Epithelial cell of esophagus (primary cell): ENCODE measurements around the gene DLGAP1.

Source experiments
- DNase-seq: peaks from one replicate; pipeline ENCODE4 v3.0.0; 2010; ENCODE audit warnings: low read depth
- H3K4me3 ChIP-seq: 2 replicates; pipeline ENCODE4 v1.5.1; 2011; ENCODE audit warnings: mild to moderate bottlenecking, low read length, control low read depth
- TF ChIP-seq, protein P1 (sequence below): IDR thresholded peaks from 2 replicates; pipeline ENCODE4 v1.5.1; 2011; ENCODE audit warnings: low read depth, mild to moderate bottlenecking, low read length, control low read depth, inconsistent platforms; ENCODE audit not compliant: insufficient read depth; ENCODE audit errors: missing control alignments

Gene DLGAP1

DNA sequence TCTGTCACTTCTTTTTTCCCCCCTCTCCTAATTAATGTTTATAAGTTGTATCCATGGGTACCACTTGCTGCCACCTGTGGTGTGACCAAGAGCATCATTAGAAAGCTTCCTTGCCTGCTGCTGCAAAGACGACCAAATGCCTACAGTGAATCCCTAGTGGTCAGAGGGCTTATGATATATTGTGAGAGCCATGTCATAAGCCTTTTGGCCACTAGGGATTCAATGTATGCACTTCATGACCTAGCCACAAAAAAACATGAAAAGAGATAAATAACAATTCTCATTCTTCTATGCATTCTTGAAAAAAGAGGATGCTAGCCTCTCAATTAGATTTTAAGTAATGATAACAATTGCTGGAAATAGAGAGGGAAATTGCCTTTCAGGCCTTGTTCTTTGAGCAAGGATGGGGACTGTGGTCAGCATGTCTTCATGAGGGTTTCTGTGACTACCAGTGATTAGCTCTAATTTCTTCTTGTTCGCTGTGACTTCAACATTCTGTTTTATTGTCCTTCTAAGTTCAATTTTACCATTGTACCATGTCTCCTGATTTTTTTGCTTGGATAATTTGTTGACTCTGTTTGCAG, 569.8 kb downstream of the DLGAP1 start:
- TF ChIP-seq, protein P1, sequence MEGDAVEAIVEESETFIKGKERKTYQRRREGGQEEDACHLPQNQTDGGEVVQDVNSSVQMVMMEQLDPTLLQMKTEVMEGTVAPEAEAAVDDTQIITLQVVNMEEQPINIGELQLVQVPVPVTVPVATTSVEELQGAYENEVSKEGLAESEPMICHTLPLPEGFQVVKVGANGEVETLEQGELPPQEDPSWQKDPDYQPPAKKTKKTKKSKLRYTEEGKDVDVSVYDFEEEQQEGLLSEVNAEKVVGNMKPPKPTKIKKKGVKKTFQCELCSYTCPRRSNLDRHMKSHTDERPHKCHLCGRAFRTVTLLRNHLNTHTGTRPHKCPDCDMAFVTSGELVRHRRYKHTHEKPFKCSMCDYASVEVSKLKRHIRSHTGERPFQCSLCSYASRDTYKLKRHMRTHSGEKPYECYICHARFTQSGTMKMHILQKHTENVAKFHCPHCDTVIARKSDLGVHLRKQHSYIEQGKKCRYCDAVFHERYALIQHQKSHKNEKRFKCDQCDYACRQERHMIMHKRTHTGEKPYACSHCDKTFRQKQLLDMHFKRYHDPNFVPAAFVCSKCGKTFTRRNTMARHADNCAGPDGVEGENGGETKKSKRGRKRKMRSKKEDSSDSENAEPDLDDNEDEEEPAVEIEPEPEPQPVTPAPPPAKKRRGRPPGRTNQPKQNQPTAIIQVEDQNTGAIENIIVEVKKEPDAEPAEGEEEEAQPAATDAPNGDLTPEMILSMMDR: no peak
- DNase-seq: no peak
- no peak overlapping the region for H3K4me3 ChIP-seq

DNA sequence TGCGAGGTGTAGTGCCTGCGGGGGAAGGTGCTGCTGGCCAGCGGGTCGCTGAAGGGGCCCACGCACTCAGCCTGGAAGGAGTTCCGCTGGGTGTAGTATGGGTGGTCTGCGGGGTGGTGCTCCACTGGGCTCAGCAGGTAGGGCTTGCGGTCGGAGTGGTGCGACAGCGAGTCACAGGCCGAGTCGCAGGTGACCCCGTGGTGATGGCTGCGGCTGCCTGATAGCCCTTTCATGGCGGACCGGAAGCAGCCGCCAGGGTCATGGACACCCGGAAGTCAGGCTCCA, 575.3 kb downstream of the DLGAP1 start:
- TF ChIP-seq, protein P1: no peak
- DNase-seq: no peak

DNA sequence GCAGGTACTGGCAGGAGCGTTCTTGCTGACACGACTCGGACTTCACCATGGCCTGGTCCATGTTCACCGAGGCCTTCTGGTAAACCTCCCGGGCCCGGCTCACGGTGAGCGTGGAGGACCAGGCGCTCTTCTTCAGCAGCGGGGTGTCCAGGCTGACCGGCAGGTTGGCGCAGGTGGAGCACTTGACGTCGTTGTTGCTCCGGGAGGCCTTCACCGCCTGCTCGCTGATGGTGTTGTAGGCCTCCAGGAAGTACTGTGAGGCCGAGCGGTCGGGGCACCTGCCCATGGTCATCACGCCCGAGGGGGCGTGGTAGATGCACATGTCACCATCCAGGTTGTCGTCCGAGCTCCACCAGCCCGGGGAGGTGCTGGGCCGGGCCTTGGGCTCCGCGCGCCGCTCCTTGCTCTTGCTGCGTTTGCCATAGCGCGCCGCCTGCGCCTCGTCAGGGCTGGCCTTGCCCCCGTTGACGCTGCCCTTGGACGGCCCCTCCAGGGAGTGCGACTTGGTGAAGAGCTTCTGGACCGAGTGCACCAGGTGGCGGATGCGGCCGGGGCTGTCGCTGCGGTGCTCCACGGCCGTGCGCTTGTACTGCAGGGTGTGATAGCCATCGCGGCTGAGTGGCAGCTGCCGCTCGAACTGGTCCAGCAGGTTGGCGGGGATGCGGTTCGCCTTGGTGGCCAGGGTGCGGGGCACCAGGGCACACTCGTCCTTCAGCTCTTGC, 575.8 kb downstream of the DLGAP1 start:
- no peak for DNase-seq
- no peak overlapping the region for H3K4me3 ChIP-seq
- TF ChIP-seq, protein P1: no peak

More for the DNA sequence above, 575.3 kb downstream of the DLGAP1 start:
- H3K4me3 ChIP-seq: no peak overlapping the region

DNA sequence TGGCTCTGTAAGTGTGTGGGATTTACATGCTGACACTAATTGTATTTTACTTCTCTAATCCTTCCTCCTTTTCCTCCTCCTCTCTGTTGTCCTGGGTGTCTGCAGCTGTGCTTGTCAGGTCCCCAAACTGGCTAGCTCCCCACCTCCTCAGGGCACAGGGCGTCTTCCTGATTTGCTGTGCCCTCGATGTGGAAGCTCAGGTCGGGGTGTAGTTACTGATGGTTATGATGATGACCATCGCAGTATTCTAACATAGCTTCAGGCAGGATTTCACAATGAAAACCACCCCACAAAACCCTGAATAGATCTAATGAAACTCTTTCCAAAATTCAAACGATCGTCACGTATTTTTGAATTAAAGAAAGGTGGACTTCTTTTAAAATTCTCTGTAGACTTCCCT, 576.7 kb downstream of the DLGAP1 start:
- no peak for DNase-seq
- TF ChIP-seq, protein P1: no peak
- H3K4me3 ChIP-seq: no peak overlapping the region

DNA sequence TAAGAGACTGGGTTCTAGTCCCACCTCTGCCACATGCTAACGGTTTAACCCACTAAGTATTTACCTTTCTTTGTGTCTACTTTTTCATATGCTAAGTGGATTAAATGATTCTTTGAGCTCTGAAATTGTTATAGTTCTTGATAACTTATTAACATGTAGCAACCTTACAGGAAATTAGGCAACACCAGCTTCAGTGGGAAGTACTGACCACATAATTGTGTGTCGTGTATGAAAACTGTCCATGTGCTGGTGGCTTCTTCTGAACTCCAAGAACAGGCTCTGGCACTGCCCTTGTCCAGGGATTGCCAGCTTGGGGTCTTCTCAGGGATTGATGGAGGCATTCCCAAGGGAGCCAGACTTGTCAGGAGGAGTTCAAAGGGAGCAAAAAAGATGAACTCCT, 577.4 kb downstream of the DLGAP1 start:
- H3K4me3 ChIP-seq: no peak overlapping the region
- TF ChIP-seq, protein P1: no peak
- peak; percentile 29 for DNase-seq

DNA sequence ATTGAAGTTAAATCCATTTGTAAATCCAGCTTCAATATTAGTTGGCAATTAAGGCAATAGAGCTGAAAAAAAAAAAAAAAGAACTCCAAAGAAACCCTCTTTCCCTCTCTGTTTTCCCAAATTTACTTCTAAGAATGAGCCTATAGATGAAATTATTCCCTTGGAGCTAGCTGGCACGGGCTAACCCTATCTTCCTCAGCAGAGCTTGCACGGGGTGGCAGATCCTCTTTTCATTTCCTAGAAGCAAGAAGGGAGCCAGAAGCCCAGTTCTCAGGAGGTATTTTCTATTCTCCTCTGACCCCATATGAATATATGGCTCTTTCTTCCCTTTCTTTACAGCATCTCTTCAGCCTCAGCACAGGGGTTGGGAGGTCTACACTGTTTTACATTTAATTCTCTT, 579.1 kb downstream of the DLGAP1 start:
- no peak overlapping the region for H3K4me3 ChIP-seq
- TF ChIP-seq, protein P1: no peak
- DNase-seq: no peak

DNA sequence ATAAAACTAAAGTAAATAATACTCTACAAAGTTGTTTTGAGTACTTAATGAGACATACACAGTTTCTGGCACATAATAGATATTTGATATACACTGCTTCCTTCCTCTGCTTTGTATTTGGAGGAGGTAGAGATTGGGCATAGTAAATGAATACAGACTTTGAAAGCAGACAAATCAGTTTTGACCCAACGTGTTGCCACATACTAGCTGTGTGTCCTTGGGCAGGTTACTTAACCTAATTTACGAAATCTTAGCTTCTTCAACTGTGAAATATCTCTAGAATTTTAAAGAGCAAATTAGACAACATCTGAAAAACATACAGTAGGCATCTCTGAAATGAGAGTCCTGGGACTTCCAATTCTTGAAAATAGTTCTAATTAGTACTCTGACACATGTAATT, 579.7 kb downstream of the DLGAP1 start:
- TF ChIP-seq, protein P1: no peak

More for the DNA sequence above, 579.7 kb downstream of the DLGAP1 start:
- no peak for DNase-seq
- H3K4me3 ChIP-seq: no peak overlapping the region
